Measurements from ENCODE around the gene ZC3H4. TPM values are rescaled to one million over a fixed set of nuclear protein-coding genes. Genes with fewer than 3 reads are reported as not detected.

ZC3H4 gene
- total and polyA plus RNA-seq, 2 donors (not counting 3 experiments of a cell fraction or from before 2014, with no cell fraction given): 6.2 to 63.9 TPM

- TF ChIP-seq, protein P1, sequence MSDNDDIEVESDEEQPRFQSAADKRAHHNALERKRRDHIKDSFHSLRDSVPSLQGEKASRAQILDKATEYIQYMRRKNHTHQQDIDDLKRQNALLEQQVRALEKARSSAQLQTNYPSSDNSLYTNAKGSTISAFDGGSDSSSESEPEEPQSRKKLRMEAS (IDR thresholded peaks at IDR 0.05; ENCODE audit: insufficient read depth, insufficient read length): no peak
- TF ChIP-seq POLR2AphosphoS5 (IDR thresholded peaks at IDR 0.05; ENCODE audit: insufficient read depth, low read depth, low read length) (no peak), POLR2A (IDR thresholded peaks at IDR 0.05; ENCODE audit: low read depth, low read length) (no peak), JUN (IDR thresholded peaks at IDR 0.05; ENCODE audit: borderline replicate concordance, insufficient read depth, insufficient read length, low read depth) (no peak)
- peaks cover 3% of the 10 kb centered on the region for H3K4me1 ChIP-seq (ENCODE audit: control insufficient read depth, extremely low read depth, insufficient read depth, low read length)
- no peak for DNase-seq (ENCODE audit: low read depth, low spot score)
- FAIRE-seq: no peak
- H3K36me3 ChIP-seq (ENCODE audit: control insufficient read depth in 2 of 2, extremely low read depth in 1 of 2, insufficient read depth in 2 of 2, low read length in 2 of 2): no peaks in the 10 kb centered on the region
- dilution Hi-C loops (cut with MboI; ENCODE audit: extremely low pct_ligation_motif_present, low sequenced_read_pairs): no loop called here
- H3K27me3 ChIP-seq (ENCODE audit: control insufficient read depth in 2 of 2, insufficient read depth in 2 of 2, low read length in 2 of 2): no peaks in the 10 kb centered on the region
- H3K4me3 ChIP-seq (replicated peaks in 1 of 3; ENCODE audit: insufficient read depth in 1 of 3, low read depth in 1 of 3, low read length in 3 of 3): peak overlapping the region in 1 of 3 experiments; percentile 17
- no TSS peak for BruUV-seq (replicated peaks)
- POLR2A ChIA-PET: no interaction called here
- H3K79me2 ChIP-seq (ENCODE audit: control insufficient read depth, insufficient read depth, low read length): peaks cover 3% of the 10 kb centered on the region
- no peaks in the 10 kb centered on the region for H4K20me1 ChIP-seq (replicated peaks; ENCODE audit: control insufficient read depth, extremely low read depth, insufficient read depth, low read length)
- CTCF ChIA-PET: interaction anchor here (0.6 to 0.9 kb wide), 2 partner anchors 66 to 226 kb away, joined by 3 read pairs; no protein-coding TSS in a partner anchor
- no peak overlapping the region for H3K4me2 ChIP-seq (ENCODE audit: insufficient read depth, low read length)
- no peaks in the 10 kb centered on the region for H3K9me3 ChIP-seq (replicated peaks; ENCODE audit: control insufficient read depth, insufficient read depth, low read length)
- intact Hi-C loops (cut with micrococcal nuclease): loop anchor here (5.0 kb wide), 1 partner anchor 63 kb away; the partner anchor contains the start of gene ZC3H4
- no peaks in the 10 kb centered on the region for H3K9me1 ChIP-seq (replicated peaks; ENCODE audit: control insufficient read depth, extremely low read depth, insufficient read depth, low read length)
- no peak overlapping the region for H3K27ac ChIP-seq (ENCODE audit: insufficient read depth, low read depth, low read length)
- H3K9ac ChIP-seq (replicated peaks; ENCODE audit: extremely low read depth, insufficient read depth, low read length): no peak overlapping the region
- peak overlapping the region; percentile 38 for H2AFZ ChIP-seq (ENCODE audit: low read depth, low read length)
Measured at GRCh38 chr19:47049307-47049700, 64.3 kb downstream of the ZC3H4 start.

- no TSS peak for BruUV-seq (replicated peaks)
- H2AFZ ChIP-seq (ENCODE audit: low read depth, low read length): peak overlapping the region; percentile 87
- peaks cover 3% of the 10 kb centered on the region for H3K4me1 ChIP-seq (ENCODE audit: control insufficient read depth, extremely low read depth, insufficient read depth, low read length)
- TF ChIP-seq MYC (IDR thresholded peaks at IDR 0.05; ENCODE audit: low read depth, low read length) (no peak), JUN (IDR thresholded peaks at IDR 0.05; ENCODE audit: borderline replicate concordance, insufficient read depth, insufficient read length, low read depth) (no peak), EZH2 (IDR thresholded peaks at IDR 0.05; ENCODE audit: borderline replicate concordance, low read depth, low read length, severe bottlenecking) (no peak)
- FAIRE-seq (peak; percentile 92), DNase-seq (ENCODE audit: low read depth, low spot score) (peak; percentile 90)
- no peaks in the 10 kb centered on the region for H4K20me1 ChIP-seq (replicated peaks; ENCODE audit: control insufficient read depth, extremely low read depth, insufficient read depth, low read length)
- H3K9ac ChIP-seq (replicated peaks; ENCODE audit: extremely low read depth, insufficient read depth, low read length): no peak overlapping the region
- dilution Hi-C loops (cut with MboI; ENCODE audit: extremely low pct_ligation_motif_present, low sequenced_read_pairs) (no loop called here), intact Hi-C loops (cut with micrococcal nuclease) (loop anchor here (1.0 to 5.0 kb wide), 2 partner anchors 12 to 64 kb away; partner anchors contain the start of gene ZC3H4)
- no peaks in the 10 kb centered on the region for H3K36me3 ChIP-seq (ENCODE audit: control insufficient read depth in 2 of 2, extremely low read depth in 1 of 2, insufficient read depth in 2 of 2, low read length in 2 of 2)
- ChIA-PET CTCF (interaction anchor here (0.9 to 1.5 kb wide), 8 partner anchors 9 to 196 kb away, joined by 3 to 13 read pairs (median 4); no protein-coding TSS in a partner anchor), POLR2A (interaction anchor here (0.6 kb wide), 1 partner anchor 20 kb away, joined by 8 read pairs; no protein-coding TSS in a partner anchor)
- peak overlapping the region; percentile 65 for H3K4me2 ChIP-seq (ENCODE audit: insufficient read depth, low read length)
- peak overlapping the region; percentile 37 to 84 (median 62) for H3K4me3 ChIP-seq (replicated peaks in 1 of 3; ENCODE audit: insufficient read depth in 1 of 3, low read depth in 1 of 3, low read length in 3 of 3)
- H3K9me3 ChIP-seq (replicated peaks; ENCODE audit: control insufficient read depth, insufficient read depth, low read length): no peaks in the 10 kb centered on the region
- peaks cover 3% of the 10 kb centered on the region for H3K79me2 ChIP-seq (ENCODE audit: control insufficient read depth, insufficient read depth, low read length)
- H3K9me1 ChIP-seq (replicated peaks; ENCODE audit: control insufficient read depth, extremely low read depth, insufficient read depth, low read length): no peaks in the 10 kb centered on the region
- no peaks in the 10 kb centered on the region for H3K27me3 ChIP-seq (ENCODE audit: control insufficient read depth in 2 of 2, insufficient read depth in 2 of 2, low read length in 2 of 2)
- no peak overlapping the region for H3K27ac ChIP-seq (ENCODE audit: insufficient read depth, low read depth, low read length)
Measured at GRCh38 chr19:47047763-47048405, 65.7 kb downstream of the ZC3H4 start.
